H9 (cell line): ENCODE measurements around the gene SIK2. TPM values are rescaled to one million over a fixed set of nuclear protein-coding genes. Genes with fewer than 3 reads are reported as not detected.

Source experiments
- DNase-seq: peaks from one replicate; pipeline ENCODE4 v3.0.0-alpha.2; 2017
- H2AFZ ChIP-seq: one replicate; pipeline ENCODE4 v1.6.1; 2013; ENCODE audit warnings: mild to moderate bottlenecking, low read length, control low read depth, moderate library complexity
- H2AK5ac ChIP-seq: 2 replicates; pipeline ENCODE4 v1.6.1; 2013; ENCODE audit warnings: low read length, control low read depth, mixed read lengths; ENCODE audit not compliant: insufficient read length
- H2BK120ac ChIP-seq: one replicate; pipeline ENCODE4 v1.6.1; 2013; ENCODE audit warnings: low read depth, mild to moderate bottlenecking, low read length, control low read depth, inconsistent platforms; ENCODE audit not compliant: poor library complexity, severe bottlenecking
- H2BK12ac ChIP-seq: 2 replicates; pipeline ENCODE4 v1.6.1; 2013; ENCODE audit warnings: low read length, control low read depth, mixed read lengths, low read depth; ENCODE audit not compliant: insufficient read length
- H2BK15ac ChIP-seq: 2 replicates; pipeline ENCODE4 v1.6.1; 2013; ENCODE audit warnings: low read depth, low read length, control low read depth
- H2BK20ac ChIP-seq: one replicate; pipeline ENCODE4 v1.6.1; 2013; ENCODE audit warnings: low read depth, mild to moderate bottlenecking, low read length, control low read depth, inconsistent platforms; ENCODE audit not compliant: poor library complexity, severe bottlenecking
- H2BK5ac ChIP-seq: 2 replicates; pipeline ENCODE4 v1.6.1; 2013; ENCODE audit warnings: low read length, control low read depth, mixed read lengths; ENCODE audit not compliant: insufficient read length
- H3K14ac ChIP-seq: 2 replicates; pipeline ENCODE4 v1.6.1; 2013; ENCODE audit warnings: low read length, control low read depth; ENCODE audit not compliant: insufficient read depth
- H3K18ac ChIP-seq: 2 replicates; pipeline ENCODE4 v1.6.1; 2013; ENCODE audit warnings: low read depth, mild to moderate bottlenecking, mixed read lengths, low read length, control low read depth; ENCODE audit not compliant: insufficient read length
- H3K23ac ChIP-seq: 2 replicates; pipeline ENCODE4 v1.6.1; 2013; ENCODE audit warnings: low read length, control low read depth, mixed read lengths, low read depth; ENCODE audit not compliant: insufficient read length
- H3K23me2 ChIP-seq: 2 replicates; pipeline ENCODE4 v1.6.1; 2013; ENCODE audit warnings: low read depth, mild to moderate bottlenecking, mixed read lengths, low read length, control low read depth; ENCODE audit not compliant: insufficient read length, poor library complexity, severe bottlenecking
- H3K27ac ChIP-seq: 2 replicates; pipeline ENCODE4 v1.5.1; 2013; ENCODE audit warnings: low read length, control low read depth, mixed read lengths, low read depth; ENCODE audit not compliant: insufficient read length
- H3K27me3 ChIP-seq: 2 replicates; pipeline ENCODE4 v1.6.1; 2013; ENCODE audit warnings: low read length, control low read depth, inconsistent platforms; ENCODE audit not compliant: insufficient read depth
- H3K4ac ChIP-seq: 2 replicates; pipeline ENCODE4 v1.6.1; 2013; ENCODE audit warnings: low read depth, mild to moderate bottlenecking, control low read depth, inconsistent platforms, low read length, moderate library complexity
- H3K4me1 ChIP-seq: 2 replicates; pipeline ENCODE4 v1.6.1; 2013; ENCODE audit warnings: low read length, control low read depth, inconsistent platforms; ENCODE audit not compliant: insufficient read depth
- H3K4me2 ChIP-seq: 2 replicates; pipeline ENCODE4 v1.6.1; 2013; ENCODE audit warnings: low read length, control low read depth, mixed read lengths; ENCODE audit not compliant: insufficient read length, insufficient read depth
- H3K56ac ChIP-seq: 2 replicates; pipeline ENCODE4 v1.6.1; 2013; ENCODE audit warnings: low read depth, mild to moderate bottlenecking, mixed read lengths, low read length, control low read depth; ENCODE audit not compliant: insufficient read length
- H3K79me1 ChIP-seq: 2 replicates; pipeline ENCODE4 v1.6.1; 2013; ENCODE audit warnings: low read depth, mild to moderate bottlenecking, moderate library complexity, low read length, control low read depth, inconsistent platforms; ENCODE audit not compliant: insufficient read depth, poor library complexity, severe bottlenecking
- H3K79me2 ChIP-seq: 2 replicates; pipeline ENCODE4 v1.6.1; 2013; ENCODE audit warnings: low read length, control low read depth, inconsistent platforms; ENCODE audit not compliant: insufficient read depth
- H3K9ac ChIP-seq: 2 replicates; pipeline ENCODE4 v1.6.1; 2013; ENCODE audit warnings: low read length, control low read depth, mixed read lengths; ENCODE audit not compliant: insufficient read length; ENCODE audit errors: extremely low read depth
- H3K9me3 ChIP-seq: one replicate; pipeline ENCODE4 v1.6.1; 2013; ENCODE audit warnings: low read depth, low read length, inconsistent platforms; ENCODE audit not compliant: control insufficient read depth
- H3T11ph ChIP-seq: one replicate; pipeline ENCODE4 v1.6.1; 2013; ENCODE audit warnings: mild to moderate bottlenecking, low read length, control low read depth, inconsistent platforms
- H4K20me1 ChIP-seq: one replicate; pipeline ENCODE4 v1.6.1; 2013; ENCODE audit not compliant: control insufficient read depth, insufficient read length, insufficient read depth
- H4K5ac ChIP-seq: 2 replicates; pipeline ENCODE4 v1.6.1; 2013; ENCODE audit warnings: low read depth, mild to moderate bottlenecking, mixed read lengths, low read length, control low read depth; ENCODE audit not compliant: insufficient read length
- H4K8ac ChIP-seq: replicated peaks from 2 replicates; pipeline ENCODE4 v1.6.1; 2013; ENCODE audit warnings: low read length, control low read depth, mixed read lengths, low read depth; ENCODE audit not compliant: insufficient read length
- H4K91ac ChIP-seq: 2 replicates; pipeline ENCODE4 v1.6.1; 2013; ENCODE audit warnings: low read depth, mild to moderate bottlenecking, moderate library complexity, mixed read lengths, low read length, control low read depth; ENCODE audit not compliant: insufficient read length
- H3K27ac Mint-ChIP-seq, 3 experiments: 2 replicates in 2 of 3; 3 replicates in 1 of 3; pipeline ENCODE4 v1.8.0; 2020 to 2021; ENCODE audit warnings: mixed read lengths in 3 of 3, mild to moderate bottlenecking in 1 of 3, moderate library complexity in 1 of 3
- H3K27me3 Mint-ChIP-seq: 2 replicates; pipeline ENCODE4 v1.8.0; 2021; ENCODE audit warnings: low read depth, mild to moderate bottlenecking, moderate library complexity, mixed read lengths
- H3K36me3 Mint-ChIP-seq, 3 experiments: 2 replicates in 2 of 3; 3 replicates in 1 of 3; pipeline ENCODE4 v1.8.0; 2020 to 2021; ENCODE audit warnings: low read depth in 3 of 3, mixed read lengths in 3 of 3; ENCODE audit not compliant: insufficient read depth in 1 of 3
- H3K4me1 Mint-ChIP-seq, 2 experiments: 2 replicates each; pipeline ENCODE4 v1.8.0; 2020; ENCODE audit warnings: mixed read lengths in 2 of 2
- H3K4me3 Mint-ChIP-seq, 2 experiments: 2 replicates in 1 of 2; 3 replicates in 1 of 2; pipeline ENCODE4 v1.8.0; 2020 to 2021; ENCODE audit warnings: mild to moderate bottlenecking in 2 of 2, mixed read lengths in 2 of 2, moderate library complexity in 1 of 2
- H3K9me3 Mint-ChIP-seq, 2 experiments: 2 replicates in 1 of 2; 3 replicates in 1 of 2; pipeline ENCODE4 v1.8.0; 2020; ENCODE audit warnings: mild to moderate bottlenecking in 2 of 2, mixed read lengths in 2 of 2, moderate library complexity in 1 of 2
- WGBS: extraction: QIAGEN DNeasy Blood & Tissue Kit; methylation state at CpG from one replicate; pipeline ENCODE4 v1.1.7; 2013; ENCODE audit warnings: missing lambda C conversion rate, low lambda C conversion rate, mixed read lengths; ENCODE audit not compliant: insufficient read length; ENCODE audit errors: extremely low coverage; 5-methylcytosine and 5-hydroxymethylcytosine counted together
- total RNA-seq: library from RNA; stranded (reverse); gene quantifications from 2 replicates; pipeline ENCODE4 v1.2.1, GENCODE V29; 2021
- TF ChIP-seq, protein P1 (sequence below): fragments of 200-600 bp; sonication (generic); conservative IDR thresholded peaks from 3 replicates; pipeline ENCODE4 v1.8.0; 2021; ENCODE audit warnings: antibody characterized with exemption, mild to moderate bottlenecking

SIK2 gene
- total RNA-seq, 1 experiment from 2014 or later, result 7.5 TPM

DNA sequence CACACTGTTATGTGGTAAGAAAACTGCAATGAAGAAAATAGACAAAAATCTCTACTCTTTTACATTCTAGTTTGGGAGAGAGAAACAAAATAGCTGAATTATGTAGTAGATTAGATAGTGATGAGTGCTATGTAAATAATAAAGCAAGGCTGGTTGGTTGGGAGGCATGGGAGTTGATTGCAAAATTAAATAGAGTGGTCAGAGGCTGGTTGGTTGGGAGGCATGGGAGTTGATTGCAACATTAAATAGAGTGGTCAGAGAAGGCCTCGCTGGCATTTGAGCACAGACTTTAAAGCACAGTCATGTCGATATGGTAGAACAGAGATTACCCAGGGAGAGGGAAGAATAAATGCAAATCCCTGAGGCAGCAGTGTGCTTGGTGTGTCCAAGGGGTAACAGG lies 22.4 kb downstream of the SIK2 start:
- H3K14ac ChIP-seq, result no peak overlapping the region
- H4K91ac ChIP-seq, result no peak overlapping the region
- H3K27me3 ChIP-seq, result no peaks in the 10 kb centered on the region
- no peak overlapping the region for H3K23ac ChIP-seq
- H3K4ac ChIP-seq, result no peak overlapping the region
- H3K9ac ChIP-seq, result no peak overlapping the region
- Mint-ChIP-seq H3K4me1 (no peaks in the 10 kb centered on the region), H3K9me3 (no peaks in the 10 kb centered on the region), H3K27me3 (no peaks in the 10 kb centered on the region), H3K4me3 (no peak overlapping the region), H3K36me3 (peaks cover 6 to 14% (median 14%) of the 10 kb centered on the region in 3 experiments; a peak in 6 of 7 replicates), H3K27ac (no peak overlapping the region)
- H3K79me1 ChIP-seq, result no peaks in the 10 kb centered on the region
- DNase-seq, result no peak
- no peaks in the 10 kb centered on the region for H4K20me1 ChIP-seq
- H3K79me2 ChIP-seq, result no peaks in the 10 kb centered on the region
- TF ChIP-seq, protein P1, sequence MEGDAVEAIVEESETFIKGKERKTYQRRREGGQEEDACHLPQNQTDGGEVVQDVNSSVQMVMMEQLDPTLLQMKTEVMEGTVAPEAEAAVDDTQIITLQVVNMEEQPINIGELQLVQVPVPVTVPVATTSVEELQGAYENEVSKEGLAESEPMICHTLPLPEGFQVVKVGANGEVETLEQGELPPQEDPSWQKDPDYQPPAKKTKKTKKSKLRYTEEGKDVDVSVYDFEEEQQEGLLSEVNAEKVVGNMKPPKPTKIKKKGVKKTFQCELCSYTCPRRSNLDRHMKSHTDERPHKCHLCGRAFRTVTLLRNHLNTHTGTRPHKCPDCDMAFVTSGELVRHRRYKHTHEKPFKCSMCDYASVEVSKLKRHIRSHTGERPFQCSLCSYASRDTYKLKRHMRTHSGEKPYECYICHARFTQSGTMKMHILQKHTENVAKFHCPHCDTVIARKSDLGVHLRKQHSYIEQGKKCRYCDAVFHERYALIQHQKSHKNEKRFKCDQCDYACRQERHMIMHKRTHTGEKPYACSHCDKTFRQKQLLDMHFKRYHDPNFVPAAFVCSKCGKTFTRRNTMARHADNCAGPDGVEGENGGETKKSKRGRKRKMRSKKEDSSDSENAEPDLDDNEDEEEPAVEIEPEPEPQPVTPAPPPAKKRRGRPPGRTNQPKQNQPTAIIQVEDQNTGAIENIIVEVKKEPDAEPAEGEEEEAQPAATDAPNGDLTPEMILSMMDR, result no peak
- no peak overlapping the region for H2BK12ac ChIP-seq
- H2AK5ac ChIP-seq, result no peak overlapping the region
- H3K9me3 ChIP-seq, result no peaks in the 10 kb centered on the region
- no peak overlapping the region for H3T11ph ChIP-seq
- no peak overlapping the region for H3K56ac ChIP-seq
- WGBS, result no CpG with 5 or more reads among the region's 2 CpGs
- H4K5ac ChIP-seq, result no peak overlapping the region
- no peaks in the 10 kb centered on the region for H3K23me2 ChIP-seq
- H2BK5ac ChIP-seq, result no peak overlapping the region
- H3K4me1 ChIP-seq, result no peaks in the 10 kb centered on the region
- no peak overlapping the region for H3K27ac ChIP-seq
- H4K8ac ChIP-seq, result no peak overlapping the region
- H3K18ac ChIP-seq, result no peak overlapping the region
- no peak overlapping the region for H2BK15ac ChIP-seq
- H3K4me2 ChIP-seq, result no peak overlapping the region
- no peak overlapping the region for H2BK120ac ChIP-seq
- no peak overlapping the region for H2BK20ac ChIP-seq
- no peak overlapping the region for H2AFZ ChIP-seq
